Heart left ventricle (tissue), 13 donors: ENCODE results near the gene CCDC172.

Source experiments
- CTCF ChIP-seq, 12 donors: fragments of 200-600 bp; sonication (generic) in 4 of 12; IDR thresholded peaks; one replicate each; pipeline versions ENCODE4 v1.5.0 to v1.8.0; 2018 to 2022; ENCODE audit warnings: antibody characterized with exemption in 12 of 12, mild to moderate bottlenecking in 5 of 12
- POLR2A ChIP-seq, 2 donors: fragments of 450-650 bp; IDR thresholded peaks; one replicate each; pipeline ENCODE4 v1.6.1; 2017; ENCODE audit warnings: antibody characterized with exemption in 2 of 2, mild to moderate bottlenecking in 2 of 2, moderate library complexity in 2 of 2
- donor health status: ischemic (EF 13 %, LVEDD 7.1; RV severe dilation, severe dysfunction).
- donor health status: DM: no; HTN: yes; CAD: no.
- donor health status: DM: no; HTN: no; CAD: no.
- donor health status: ischemic (EF 25% LVEDD 6.9; RV normal size, moderate dysfunction).
- donor health status: ischemic (EF 25% LVEDD 5.7; RV mildly dilated, moderate dysfunction).
- donor health status: ischemic (EF 35%, LVEDD 5.7; RV mildly dilated, moderate dysfunction).
- donor health status: nonischemic (EF 11% LVEDD 7.7; RV severe dilation, severe dysfunction).
- donor health status: DM: yes; HTN: yes; CAD: no.
- donor health status: PGD.
- donor health status: ischemic (EF 29% LVEDD 5.4; RV normal size, mild dysfunction).
- donor health status: nonischemic (EF 23%, LVEDD 6.1; RV moderate dilation, normal function).

- TF ChIP-seq CTCF (IDR thresholded peaks at IDR 0.05) = no peak
- TF ChIP-seq POLR2A (IDR thresholded peaks at IDR 0.05) = no peak
Observed at GRCh38 chr10:116298586-116298985, 25.7 kb upstream of the CCDC172 start.
